Mesodermal cell (in vitro differentiated cells): ENCODE measurements around the gene UBE2C.
"Not testable (repeated sequence)": the region's sequence is repeated elsewhere in the genome, so short reads cannot be mapped to it uniquely, and the experiment has no call there.

Experiments used
- H3K27ac ChIP-seq: 2 replicates; pipeline ENCODE4 v1.7.0; 2013; ENCODE audit warnings: mild to moderate bottlenecking, low read depth, low read length, moderate library complexity; ENCODE audit not compliant: severe bottlenecking
- H3K36me3 ChIP-seq: 2 replicates; pipeline ENCODE4 v1.7.1; 2013; ENCODE audit warnings: mild to moderate bottlenecking, low read length, moderate library complexity; ENCODE audit not compliant: control insufficient read depth, insufficient read depth
- H3K4me1 ChIP-seq: one replicate; pipeline ENCODE4 v1.7.1; 2013; ENCODE audit warnings: mild to moderate bottlenecking, low read length; ENCODE audit not compliant: insufficient read depth, control insufficient read depth, poor library complexity, severe bottlenecking
- H3K4me3 ChIP-seq: 2 replicates; pipeline ENCODE4 v1.7.0; 2013; ENCODE audit warnings: low read length, control low read depth, mild to moderate bottlenecking; ENCODE audit not compliant: insufficient read depth, poor library complexity, severe bottlenecking; ENCODE audit errors: extremely low read depth
- H3K9me3 ChIP-seq: 2 replicates; pipeline ENCODE4 v1.7.1; 2013; ENCODE audit warnings: mild to moderate bottlenecking, low read length, moderate library complexity; ENCODE audit not compliant: control insufficient read depth
- WGBS, 2 experiments: methylation state at CpG; one replicate each; pipeline ENCODE4 v1.1.5; 2013; ENCODE audit warnings: missing lambda C conversion rate in 2 of 2; ENCODE audit not compliant: insufficient coverage in 2 of 2; 5-methylcytosine and 5-hydroxymethylcytosine counted together

Gene UBE2C

DNA sequence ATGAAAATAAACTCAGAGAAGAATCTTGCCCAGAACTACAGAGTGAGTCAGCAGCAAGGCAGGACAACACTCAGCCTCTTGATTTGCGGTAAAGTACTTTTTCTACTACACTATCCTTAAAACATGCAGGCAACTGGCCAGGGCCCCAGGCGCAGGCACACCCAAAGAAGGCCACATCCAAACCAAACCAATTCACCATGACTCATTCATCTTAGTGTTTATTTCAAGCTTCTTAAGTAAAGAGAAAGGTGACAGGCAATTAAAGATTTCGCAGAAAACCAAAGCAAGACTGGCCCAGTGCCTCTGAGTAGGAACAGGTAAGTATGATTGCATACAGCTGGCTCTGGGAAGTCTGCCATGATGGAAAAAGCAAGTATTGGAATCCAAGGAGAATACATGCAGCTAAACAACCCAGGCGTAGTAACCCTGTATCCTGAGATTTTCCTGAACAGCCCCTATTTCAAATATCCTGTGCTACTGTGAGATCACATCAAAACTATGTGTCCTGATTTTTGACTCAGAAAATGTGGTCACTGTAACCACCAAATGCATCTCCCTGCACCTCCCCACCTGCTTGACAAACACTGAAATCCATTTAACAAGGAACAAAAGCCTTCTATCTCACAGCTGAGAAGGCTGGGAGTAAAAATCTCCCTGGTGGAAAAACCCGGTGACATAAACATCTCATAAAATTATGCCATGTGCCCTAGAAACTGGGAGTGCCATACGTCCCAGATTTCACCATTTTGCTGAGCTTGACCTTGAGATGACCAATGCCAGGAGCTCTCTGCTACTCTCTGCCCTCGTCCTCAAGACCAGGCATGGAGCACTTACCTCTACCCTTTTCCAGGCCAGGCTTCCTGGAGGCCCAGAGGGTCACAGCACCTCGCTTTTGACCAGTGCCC, 33.2 kb upstream of the UBE2C start:
- no peak overlapping the region for H3K4me3 ChIP-seq
- no peaks in the 10 kb centered on the region for H3K36me3 ChIP-seq

GRCh38 chr20:45780159-45780558, 32.3 kb upstream of the UBE2C start:
- H3K4me1 ChIP-seq, result peaks cover 48% of the 10 kb centered on the region
- H3K36me3 ChIP-seq, result no peaks in the 10 kb centered on the region
- no peak overlapping the region for H3K27ac ChIP-seq
- no peak overlapping the region for H3K4me3 ChIP-seq
- no peaks in the 10 kb centered on the region for H3K9me3 ChIP-seq
- 96 to 100% methylated on average over 3 of the region's 4 CpGs for WGBS, 2 experiments

More for the DNA sequence above, 33.2 kb upstream of the UBE2C start:
- Histone ChIP-seq H3K27ac (peak overlapping the region; percentile 64), H3K4me1 (peaks cover 48% of the 10 kb centered on the region), H3K9me3 (no peaks in the 10 kb centered on the region)
- WGBS, 2 experiments, result 89 to 94% methylated on average over 4 to 7 of the region's 8 CpGs

- 81 to 89% methylated on average over 3 of the region's 4 CpGs for WGBS, 2 experiments
- Histone ChIP-seq H3K36me3 (no peaks in the 10 kb centered on the region), H3K27ac (peak overlapping the region; percentile 59), H3K4me3 (no peak overlapping the region), H3K9me3 (no peaks in the 10 kb centered on the region), H3K4me1 (peaks cover 48% of the 10 kb centered on the region)
These were observed 31.0 kb upstream of the UBE2C start for GRCh38 chr20:45781391-45781931.

GRCh38 chr20:45782890-45783289, 29.6 kb upstream of the UBE2C start:
- 96 to 100% methylated on average over 1 to 2 of the region's 4 CpGs for WGBS, 2 experiments
- peaks cover 48% of the 10 kb centered on the region for H3K4me1 ChIP-seq
- no peak overlapping the region for H3K27ac ChIP-seq
- H3K36me3 ChIP-seq, result no peaks in the 10 kb centered on the region
- H3K9me3 ChIP-seq, result no peaks in the 10 kb centered on the region
- no peak overlapping the region for H3K4me3 ChIP-seq

GRCh38 chr20:45783656-45784294, 28.7 kb upstream of the UBE2C start:
- Histone ChIP-seq H3K4me3 (no peak overlapping the region), H3K4me1 (peaks cover 40% of the 10 kb centered on the region), H3K36me3 (no peaks in the 10 kb centered on the region), H3K27ac (no peak overlapping the region), H3K9me3 (no peaks in the 10 kb centered on the region)
- WGBS, 2 experiments, result 84 to 94% methylated on average over 4 to 6 of the region's 6 CpGs

DNA sequence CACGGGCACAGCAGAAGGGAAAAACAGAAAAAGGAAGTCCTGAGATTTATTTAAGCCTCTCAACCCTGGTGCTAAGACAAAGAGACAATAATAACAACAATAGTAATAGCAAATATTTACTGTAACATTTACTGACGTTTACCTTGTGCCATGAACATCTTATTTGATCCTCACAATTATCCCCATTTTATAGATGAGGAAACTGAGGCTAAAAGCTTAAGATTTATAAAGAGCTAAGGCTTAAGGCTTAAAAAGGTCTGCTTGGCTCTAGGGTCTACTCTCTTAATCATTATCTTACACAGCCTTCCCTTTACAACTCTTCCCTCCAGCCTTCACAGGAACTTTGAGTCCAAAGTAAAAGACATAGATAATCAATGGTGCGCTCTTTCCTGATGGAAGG, 24.1 kb upstream of the UBE2C start:
- WGBS, 2 experiments, result 100% methylated on average over 1 of the region's 3 CpGs
- H3K4me1 ChIP-seq, result peaks cover 7% of the 10 kb centered on the region
- H3K4me3 ChIP-seq, result no peak overlapping the region
- no peaks in the 10 kb centered on the region for H3K9me3 ChIP-seq
- no peaks in the 10 kb centered on the region for H3K36me3 ChIP-seq
- no peak overlapping the region for H3K27ac ChIP-seq

DNA sequence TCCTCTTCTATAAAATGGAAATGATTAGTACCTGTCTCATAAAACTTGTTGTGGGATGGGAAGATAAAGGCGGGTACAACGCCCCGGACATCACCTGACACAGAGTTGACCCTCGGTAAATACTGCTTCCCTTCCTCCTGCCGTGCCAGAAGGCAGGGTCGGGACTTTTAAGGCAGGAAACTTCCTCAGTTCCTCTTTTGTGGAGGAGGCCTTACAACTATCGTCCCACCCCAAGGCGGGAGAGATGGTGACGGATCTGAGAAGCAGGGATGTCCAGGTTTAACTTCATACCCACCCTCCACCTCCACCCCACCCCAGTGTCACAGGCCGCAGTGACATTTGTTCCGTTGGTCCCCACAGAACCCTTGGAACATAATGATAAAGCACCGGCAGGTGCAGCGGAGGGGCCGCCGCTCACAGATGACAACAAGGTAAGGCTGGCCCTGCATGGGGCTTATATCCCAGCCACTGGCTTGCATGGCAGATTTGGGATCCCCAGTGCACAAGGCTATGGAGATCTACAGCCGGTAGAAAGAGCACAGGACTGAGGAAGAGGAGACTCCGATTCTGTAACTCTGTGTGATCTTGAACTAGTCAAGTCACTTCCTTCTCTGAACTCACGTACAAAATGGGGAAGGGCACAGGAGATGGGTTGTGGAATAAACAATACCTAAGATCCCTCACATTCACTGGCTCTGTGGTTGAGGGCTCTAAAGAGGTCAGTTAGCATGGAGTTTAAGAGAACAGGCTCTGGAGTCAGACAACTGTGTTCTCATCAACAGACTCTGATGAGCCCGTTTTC, 19.9 kb upstream of the UBE2C start:
- H3K36me3 ChIP-seq, result peaks cover 31% of the 10 kb centered on the region
- H3K27ac ChIP-seq, result no peak overlapping the region
- H3K4me1 ChIP-seq, result peaks cover 7% of the 10 kb centered on the region
- peak overlapping the region; percentile 76 for H3K4me3 ChIP-seq
- 54 to 66% methylated on average over 8 to 11 of the region's 19 CpGs for WGBS, 2 experiments
- no peaks in the 10 kb centered on the region for H3K9me3 ChIP-seq

- peaks cover 7% of the 10 kb centered on the region for H3K4me1 ChIP-seq
- 95 to 99% methylated on average over 11 of the region's 11 CpGs for WGBS, 2 experiments
These were observed 15.9 kb upstream of the UBE2C start for GRCh38 chr20:45796337-45797065.

GRCh38 chr20:45797510-45797909, 14.9 kb upstream of the UBE2C start:
- not testable (repeated sequence) for H3K4me3 ChIP-seq, H3K9me3 ChIP-seq, H3K4me1 ChIP-seq, H3K27ac ChIP-seq
- WGBS, 2 experiments, result no CpG with 5 or more reads among the region's 1 CpG
- peaks cover 55% of the 10 kb centered on the region for H3K36me3 ChIP-seq

More at GRCh38 chr20:45796337-45797065, 15.9 kb upstream of the UBE2C start:
- H3K27ac ChIP-seq, result no peak overlapping the region
- H3K9me3 ChIP-seq, result no peaks in the 10 kb centered on the region
- H3K4me3 ChIP-seq, result no peak overlapping the region
- H3K36me3 ChIP-seq, result peaks cover 45% of the 10 kb centered on the region

- peaks cover 60% of the 10 kb centered on the region for H3K36me3 ChIP-seq
- not testable (repeated sequence) for H3K4me1 ChIP-seq, H3K4me3 ChIP-seq, H3K9me3 ChIP-seq, H3K27ac ChIP-seq
- 100% methylated on average over 2 of the region's 3 CpGs; no CpG with 5 or more reads in 1 of the 2 experiments for WGBS, 2 experiments
These were observed 14.5 kb upstream of the UBE2C start for GRCh38 chr20:45797955-45798354.
